ENCODE results near the gene UPK2.

DNA sequence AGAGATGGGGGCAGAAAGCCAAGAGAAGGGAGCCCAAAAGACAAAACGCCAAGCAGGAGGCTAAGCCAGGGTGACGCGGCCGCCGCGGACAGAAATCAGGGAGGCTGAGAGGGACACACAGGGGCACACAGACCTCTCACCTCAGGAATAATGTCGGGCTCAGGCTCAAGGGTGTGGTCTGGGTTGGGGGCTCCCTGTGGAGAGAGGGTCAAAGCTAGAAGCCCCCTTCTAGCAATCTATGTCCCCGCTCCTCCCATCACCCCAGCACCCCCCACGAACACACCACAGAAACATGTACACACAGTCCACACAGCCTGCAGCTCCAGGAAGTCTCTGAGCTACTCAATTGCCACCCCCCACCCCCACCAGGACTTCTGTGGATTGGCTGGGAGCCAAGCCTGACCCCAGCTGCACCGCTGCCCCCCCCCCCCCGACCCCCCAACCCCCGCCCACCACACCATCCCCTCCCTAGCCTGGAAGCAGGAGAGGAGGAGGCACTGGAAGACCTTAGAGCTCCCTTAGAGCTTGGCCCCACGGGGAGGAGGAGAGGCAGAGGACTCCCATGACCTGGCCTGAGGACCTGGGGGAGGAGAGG is 37.3 kb upstream of the UPK2 start:
- TF ChIP-seq GATA2 (IDR thresholded peaks at IDR 0.05; ENCODE audit: low read depth, low read length): no peak
- TF ChIP-seq GATA3 (IDR thresholded peaks at IDR 0.05; ENCODE audit: low read depth, low read length): no peak

All from SH-SY5Y (cell line).